GM18519 (cell line): ENCODE measurements around the gene EEF1B2.
"Not testable (repeated sequence)": the region's sequence is repeated elsewhere in the genome, so short reads cannot be mapped to it uniquely, and the experiment has no call there.

Source experiments
- ATAC-seq: cut with Tn5 transposase; IDR thresholded peaks from one replicate; pipeline ENCODE4 v1.9.1; 2021; ENCODE audit warnings: mild to moderate bottlenecking, moderate library complexity; ENCODE audit not compliant: unreplicated experiment, low FRiP score

Gene EEF1B2

DNA sequence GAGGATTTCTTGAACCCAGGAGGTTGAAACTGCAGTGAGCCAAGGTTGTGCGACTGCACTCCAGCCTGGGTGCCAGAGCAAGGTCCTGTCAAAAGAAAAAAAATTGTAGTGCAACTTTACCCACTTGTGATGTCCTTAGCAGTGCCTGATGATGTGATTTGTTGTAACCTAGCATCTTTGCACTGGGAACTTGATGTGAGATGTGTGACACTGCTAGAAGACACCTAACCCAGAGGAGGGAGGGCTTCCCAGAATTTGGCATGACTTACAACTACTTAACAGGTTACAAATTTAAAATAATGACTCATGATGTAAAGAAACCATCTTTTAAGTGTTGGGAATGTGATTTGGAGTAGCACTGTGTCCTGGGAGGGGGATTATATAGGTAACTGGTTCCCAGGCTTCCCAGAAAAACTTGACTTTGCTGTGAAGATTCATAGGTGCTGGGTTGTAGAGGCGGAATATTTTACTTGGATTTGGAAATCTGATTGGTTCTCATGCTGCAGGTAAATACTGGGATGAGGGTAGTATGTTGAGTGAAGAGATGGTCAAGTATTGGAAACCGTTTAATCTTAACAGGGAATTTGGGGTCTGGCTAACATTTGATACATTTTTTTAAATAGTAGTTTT lies 3.7 kb downstream of the EEF1B2 start:
- no peak for ATAC-seq

DNA sequence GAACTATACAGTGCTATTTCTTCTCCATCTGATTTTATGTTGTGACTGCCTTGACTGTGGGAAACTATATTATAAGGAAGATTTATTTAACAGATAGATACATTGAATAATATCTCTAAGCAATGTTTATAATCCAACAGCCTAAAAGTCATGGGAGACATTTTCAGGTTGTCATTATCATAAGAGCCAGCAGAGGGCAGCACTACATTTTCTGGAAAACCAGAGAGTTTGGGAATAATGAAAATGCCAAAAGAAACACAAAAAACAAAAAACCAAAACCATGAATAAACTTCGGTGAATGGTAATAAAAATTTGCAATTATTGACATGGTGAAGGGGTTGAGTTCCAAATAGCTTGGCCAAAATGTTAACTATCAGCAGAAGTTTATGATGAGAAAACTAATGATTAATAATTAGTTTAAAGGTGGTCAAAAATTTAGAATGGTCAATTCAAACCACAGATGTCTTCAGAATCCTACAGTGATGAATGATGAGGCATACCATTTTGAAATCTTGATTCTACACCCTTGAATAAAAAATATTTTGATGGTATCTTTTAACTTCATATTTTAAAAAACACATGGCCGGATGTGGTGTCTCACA lies 4.7 kb downstream of the EEF1B2 start:
- ATAC-seq: no peak

DNA sequence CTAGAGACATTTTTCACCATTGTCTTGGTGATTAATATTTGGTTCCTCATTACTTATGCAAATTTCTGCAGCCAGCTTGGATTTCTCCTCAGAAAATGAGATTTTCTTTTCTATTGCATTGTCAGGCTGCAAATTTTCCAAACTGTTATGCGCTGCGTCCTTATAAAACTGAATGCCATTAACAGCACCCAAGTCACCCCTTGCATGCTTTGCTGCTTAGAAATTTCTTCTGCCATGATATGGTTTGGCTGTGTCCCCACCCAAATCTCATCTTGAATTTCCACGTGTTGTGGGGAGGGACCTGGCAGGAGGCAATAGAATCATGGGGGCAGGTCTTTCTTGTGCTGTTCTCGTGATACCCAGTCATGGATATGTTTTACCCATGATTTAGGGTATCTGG lies 8.5 kb downstream of the EEF1B2 start:
- not testable (repeated sequence) for ATAC-seq

DNA sequence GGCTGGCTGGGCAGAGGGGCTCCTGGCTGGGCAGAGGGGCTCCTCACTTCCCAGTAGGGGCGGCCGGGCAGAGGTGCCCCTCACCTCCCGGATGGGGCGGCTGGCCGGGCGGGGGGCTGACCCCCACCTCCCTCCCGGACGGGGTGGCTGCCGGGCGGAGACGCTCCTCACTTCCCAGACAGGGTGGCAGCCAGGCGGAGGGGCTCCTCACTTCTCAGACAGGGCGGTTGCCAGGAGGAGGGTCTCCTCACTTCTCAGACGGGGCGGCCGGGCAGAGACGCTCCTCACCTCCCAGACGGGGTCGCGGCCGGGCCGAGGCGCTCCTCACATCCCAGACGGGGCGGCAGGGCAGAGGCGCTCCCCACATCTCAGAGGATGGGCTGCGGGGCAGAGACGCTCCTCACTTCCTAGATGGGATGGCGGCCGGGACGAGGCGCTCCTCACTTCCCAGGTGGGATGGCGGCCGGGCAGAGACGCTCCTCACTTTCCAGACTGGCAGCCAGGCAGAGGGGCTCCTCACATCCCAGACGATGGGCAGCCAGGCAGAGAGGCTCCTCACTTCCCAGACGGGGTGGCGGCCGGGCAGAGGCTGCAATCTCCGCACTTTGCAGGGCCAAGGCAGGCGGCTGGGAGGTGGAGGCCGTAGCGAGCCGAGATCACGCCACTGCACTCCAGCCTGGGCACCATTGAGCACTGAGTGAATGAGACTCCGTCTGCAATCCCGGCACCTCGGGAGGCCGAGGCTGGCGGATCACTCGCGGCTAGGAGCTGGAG lies 12.1 kb downstream of the EEF1B2 start:
- ATAC-seq: not testable (repeated sequence)

DNA sequence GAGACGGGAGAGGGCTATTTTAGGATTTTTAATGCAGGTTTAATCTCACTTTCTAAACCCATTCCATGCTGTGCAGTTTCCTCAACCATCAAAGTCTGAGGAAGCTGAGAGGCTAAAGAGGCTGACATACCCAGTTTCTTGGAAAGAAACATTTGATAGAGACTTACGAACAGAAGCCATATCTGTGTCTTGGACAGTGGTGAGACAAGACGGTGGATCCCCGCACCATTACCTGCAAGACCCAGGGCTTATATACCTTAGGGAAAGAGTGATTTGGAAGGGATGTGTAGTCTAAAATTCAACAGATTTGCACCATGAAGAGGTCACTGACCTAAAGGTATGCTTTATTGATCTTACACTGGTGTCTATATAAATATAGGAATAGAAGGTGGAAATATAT lies 13.5 kb downstream of the EEF1B2 start:
- ATAC-seq: no peak

DNA sequence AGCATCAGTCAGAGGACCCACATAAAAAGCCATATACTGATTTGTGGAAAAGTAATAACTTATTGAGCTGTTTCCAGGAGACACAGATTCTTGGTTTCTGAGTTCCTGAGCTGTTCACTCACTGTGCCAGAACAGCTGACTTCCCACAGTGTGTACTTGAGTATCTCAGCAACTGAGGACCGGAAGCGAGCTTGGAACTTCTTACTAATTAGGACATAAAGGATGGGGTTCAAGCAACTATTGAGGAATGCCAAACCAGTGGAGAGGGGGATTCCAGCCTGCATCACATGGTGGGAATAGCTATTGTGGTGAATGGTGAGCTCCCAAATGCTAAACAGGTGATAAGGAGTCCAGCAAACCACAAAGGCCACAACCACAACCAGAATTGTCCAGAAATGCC lies 16.4 kb downstream of the EEF1B2 start:
- ATAC-seq: no peak

DNA sequence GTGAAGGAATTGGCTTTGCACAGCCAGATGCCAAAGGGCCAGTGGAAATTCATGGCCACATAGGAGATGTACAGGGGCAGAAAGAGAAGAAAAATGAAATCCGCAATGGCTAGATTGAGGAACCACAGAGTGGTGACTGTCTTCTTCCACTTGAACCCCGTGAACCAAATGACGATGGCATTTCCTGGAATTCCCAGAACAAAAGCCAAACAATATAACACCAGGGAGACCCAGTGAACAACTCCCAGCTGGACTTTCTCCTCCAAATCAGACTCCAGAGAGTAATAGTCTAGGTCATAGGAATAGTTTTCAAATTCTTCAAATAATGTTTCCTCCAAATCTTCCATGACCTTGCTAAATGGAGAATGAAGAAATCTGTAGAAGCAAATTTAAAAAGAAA lies 17.2 kb downstream of the EEF1B2 start:
- no peak for ATAC-seq

DNA sequence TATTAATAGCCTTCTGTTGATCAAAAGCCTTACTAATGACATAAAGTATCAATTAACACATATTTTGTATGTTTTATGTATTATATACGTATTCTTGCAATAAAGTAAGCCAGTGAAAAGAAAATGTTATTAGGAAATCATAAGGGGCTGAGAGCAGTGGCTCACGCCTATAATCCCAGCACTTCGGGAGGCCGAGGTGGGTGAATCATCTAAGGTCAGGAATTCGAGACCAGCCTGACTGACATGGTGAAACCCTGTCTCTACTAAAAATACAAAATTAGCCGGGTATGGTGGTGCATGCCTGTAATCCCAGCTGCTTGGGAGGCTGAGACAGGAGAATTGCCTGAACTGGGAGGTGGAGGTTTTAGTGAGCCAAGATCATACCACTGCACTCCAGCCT lies 21.8 kb downstream of the EEF1B2 start:
- ATAC-seq: not testable (repeated sequence)

DNA sequence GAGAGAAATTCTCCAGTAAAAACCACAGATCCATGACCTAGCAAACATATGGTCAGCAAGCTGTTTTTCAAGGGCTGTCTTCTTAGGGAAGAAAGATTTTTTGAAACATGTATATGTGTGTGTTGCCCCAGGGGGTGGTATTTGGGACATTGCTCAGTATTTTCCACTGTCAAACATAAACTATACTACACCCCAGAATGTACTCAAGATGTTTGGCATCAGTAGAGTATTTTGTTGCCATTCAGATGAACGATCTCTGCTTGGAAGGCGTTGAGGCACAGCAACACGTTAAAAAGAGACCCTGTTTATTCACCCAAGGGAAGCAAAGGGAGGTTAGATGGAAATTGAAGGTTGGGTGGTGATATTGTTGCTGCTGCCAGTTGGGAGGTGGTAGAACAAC lies 30.0 kb downstream of the EEF1B2 start:
- ATAC-seq: no peak

DNA sequence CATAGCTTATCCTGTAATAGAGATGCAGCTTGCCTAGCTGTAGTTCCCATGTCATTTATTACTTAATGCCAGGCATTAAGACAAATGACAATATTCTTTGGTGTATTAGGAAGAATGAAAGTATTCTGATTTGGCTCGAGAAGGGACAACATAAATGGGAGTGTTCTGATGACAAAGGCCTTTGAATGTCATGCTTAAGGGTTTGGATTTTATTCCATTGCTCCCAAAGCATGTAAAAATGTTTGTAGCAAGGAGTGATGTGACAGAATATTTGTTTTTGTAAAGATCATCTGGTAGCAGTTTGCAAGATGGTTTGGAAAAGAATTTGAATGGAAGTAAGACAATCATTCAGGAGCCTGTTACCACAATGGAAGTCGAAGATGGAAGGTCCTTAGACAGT lies 30.4 kb downstream of the EEF1B2 start:
- no peak for ATAC-seq

DNA sequence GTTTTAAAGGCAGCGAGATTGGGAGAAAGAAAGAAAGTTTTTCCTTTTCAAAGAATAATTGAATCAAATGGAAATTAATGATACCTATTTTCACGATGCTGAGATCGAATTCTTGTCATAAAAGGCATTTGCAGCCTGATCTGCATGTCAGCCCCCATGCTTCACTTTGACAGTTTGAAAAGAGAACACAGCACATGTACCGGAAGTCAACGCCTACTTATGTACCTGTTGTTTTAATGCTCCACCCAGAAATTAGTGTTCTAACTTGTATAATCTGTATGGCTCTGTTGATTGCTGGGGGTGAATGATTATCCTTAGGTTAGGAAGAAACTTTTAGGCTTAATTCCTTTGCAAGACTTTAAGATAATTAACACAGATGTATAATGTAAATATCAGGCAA lies 31.0 kb downstream of the EEF1B2 start:
- no peak for ATAC-seq

DNA sequence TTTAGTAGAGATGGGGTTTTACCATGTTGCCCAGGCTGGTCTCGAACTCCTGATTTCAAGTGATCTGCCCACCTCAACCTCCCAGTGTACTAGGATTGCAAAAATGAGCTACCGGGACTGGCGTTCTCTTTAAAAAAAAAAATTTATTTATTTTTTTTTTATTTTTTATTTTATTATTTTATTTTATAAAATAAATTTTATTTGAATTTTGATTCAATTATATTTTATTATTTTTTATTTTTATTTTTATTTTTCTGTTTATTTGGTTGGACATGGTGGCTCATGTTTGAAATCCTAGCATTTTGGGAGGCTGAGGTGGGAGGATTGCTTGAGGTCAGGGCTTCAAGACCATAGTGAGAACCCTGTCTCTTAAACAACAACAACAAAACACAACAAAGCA lies 32.5 kb downstream of the EEF1B2 start:
- ATAC-seq: no peak

DNA sequence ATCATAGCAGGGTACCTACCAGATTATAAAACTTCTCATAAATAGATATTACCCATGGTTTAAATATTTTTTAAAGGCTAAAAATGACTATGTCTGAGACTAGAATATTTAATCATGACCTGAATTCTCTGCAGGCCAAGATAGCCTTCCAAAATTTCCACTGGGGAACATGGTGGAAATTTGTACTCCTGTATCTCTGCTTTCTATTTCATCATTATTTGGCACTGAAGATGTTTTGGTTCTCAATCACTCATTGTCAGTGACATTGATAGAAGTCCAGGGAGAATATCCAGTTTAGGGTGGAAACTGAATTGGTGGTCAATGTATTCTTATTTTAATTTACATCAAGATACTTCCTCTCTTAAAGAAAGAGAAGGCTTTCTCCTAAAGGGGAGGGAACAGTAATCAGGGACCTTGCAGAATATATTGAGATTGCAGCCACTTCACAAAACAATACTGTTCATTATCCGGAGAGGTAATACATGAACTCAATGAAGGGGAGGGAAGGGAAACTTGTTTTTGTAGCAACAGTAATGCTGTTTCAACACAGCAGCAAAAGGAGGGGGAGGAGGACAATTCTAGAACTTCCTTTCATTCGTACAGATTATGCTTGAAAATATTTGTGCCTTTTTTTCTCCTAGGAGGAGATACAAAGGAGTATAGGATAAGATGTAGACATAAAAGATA lies 34.1 kb downstream of the EEF1B2 start:
- no peak for ATAC-seq

DNA sequence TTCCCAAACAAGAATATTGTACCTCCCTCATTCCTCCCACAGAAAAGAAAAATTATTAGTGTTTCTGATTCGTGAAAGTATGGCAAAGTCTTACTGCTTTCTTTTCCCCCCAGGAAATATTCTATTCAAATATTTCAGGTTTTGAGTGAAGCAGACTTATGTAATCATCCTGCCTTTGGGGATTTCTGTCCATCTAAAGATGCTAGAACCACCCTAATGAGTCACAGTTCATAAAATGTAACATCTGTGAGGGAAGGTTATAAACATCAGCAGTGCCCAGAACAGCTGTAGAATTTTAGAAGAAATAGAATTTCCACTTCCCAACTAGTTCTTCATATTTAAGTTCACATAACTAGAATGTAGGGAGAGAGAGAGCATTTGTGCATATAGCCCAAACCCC lies 39.0 kb downstream of the EEF1B2 start:
- no peak for ATAC-seq

DNA sequence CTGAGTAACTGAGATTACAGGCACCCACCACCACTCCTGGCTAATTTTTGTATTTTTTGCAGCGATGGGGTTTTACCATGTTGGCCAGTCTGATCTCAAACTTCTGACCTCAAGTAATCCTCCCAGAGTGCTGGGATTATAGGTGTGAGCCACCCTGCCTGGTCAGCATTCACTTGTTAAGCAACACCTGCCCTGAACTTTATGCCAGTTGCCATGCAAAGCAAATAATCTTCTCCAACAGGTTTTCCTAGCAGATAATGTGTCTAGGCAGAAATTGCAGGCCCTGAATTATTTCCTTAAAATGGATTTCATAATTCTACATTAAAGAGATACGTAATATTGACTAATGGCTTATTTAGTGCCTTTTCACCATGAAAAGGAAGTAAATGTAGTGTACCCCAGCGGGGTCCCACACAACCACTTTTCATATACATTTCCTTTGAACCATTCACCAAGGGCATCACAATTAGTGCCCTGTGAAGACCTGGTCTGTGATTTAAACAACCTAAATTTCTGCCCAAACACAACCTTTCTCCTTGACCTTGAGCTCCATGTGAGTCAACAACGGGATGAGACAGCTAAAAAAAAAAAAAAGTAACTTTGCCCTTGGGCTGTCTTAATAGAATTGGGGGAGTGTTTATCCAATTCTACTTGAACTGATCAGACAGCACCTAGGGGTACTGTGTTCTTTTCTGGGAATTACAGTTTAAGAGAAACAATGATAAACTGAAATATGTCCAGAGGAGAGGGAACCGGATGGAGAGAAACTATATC lies 41.6 kb downstream of the EEF1B2 start:
- no peak for ATAC-seq

DNA sequence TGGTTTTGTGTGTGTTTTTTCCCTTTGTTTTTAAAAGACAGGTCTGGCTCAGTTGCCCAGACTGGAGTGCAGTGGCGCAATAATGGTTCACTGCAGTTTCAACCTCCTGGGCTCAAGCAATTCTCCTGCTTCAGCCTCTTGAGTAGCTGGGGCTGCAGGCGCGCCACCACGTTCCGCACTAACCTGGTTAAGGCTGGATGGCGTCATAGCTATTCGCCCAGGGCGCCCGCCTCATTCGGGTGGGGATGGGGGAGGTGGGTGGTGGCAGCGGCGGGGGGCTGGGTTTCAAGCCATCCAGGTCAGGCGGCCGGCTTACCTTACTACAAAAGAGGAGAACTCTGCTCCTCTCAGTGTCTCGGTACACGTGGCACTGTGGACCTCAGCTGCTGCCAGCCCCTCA lies 42.8 kb downstream of the EEF1B2 start:
- ATAC-seq: no peak

DNA sequence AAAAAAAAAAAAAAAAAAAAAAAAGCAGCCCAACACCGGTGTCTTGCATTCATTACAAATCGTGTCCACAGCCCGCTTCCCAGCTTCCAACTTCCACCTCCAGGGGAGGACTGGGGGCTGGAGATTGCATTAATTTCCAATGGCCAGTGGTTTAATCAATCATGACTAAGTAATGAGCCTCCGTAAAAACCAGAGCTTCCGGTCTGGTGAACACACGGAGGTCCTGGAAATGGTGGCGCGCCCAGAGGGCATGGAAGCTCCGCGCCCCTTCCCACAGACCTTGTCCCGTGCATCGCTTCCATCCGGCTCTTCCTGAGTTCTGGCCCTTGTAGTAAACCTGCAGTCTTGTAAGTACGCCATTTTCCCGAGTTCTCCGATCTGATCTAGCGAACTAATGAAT lies 43.6 kb downstream of the EEF1B2 start:
- ATAC-seq: no peak

DNA sequence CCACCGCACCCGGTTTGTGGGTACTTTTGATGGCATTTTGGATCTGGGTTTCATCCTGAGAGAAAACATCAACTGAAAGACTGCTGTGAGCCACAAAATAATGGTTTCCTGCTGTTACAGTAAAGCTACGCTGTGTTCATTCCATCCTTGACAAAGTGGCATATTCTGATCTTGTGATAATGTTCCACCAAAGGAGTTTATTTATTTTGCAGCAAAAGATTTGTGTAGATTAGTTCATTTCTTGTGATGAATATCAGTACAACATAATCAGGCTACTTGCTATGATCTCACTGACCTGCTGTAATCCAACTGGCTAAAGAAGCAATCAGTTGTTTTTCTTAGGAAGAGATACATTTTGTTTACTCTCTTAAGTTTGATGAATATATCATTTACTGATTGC lies 45.0 kb downstream of the EEF1B2 start:
- no peak for ATAC-seq

DNA sequence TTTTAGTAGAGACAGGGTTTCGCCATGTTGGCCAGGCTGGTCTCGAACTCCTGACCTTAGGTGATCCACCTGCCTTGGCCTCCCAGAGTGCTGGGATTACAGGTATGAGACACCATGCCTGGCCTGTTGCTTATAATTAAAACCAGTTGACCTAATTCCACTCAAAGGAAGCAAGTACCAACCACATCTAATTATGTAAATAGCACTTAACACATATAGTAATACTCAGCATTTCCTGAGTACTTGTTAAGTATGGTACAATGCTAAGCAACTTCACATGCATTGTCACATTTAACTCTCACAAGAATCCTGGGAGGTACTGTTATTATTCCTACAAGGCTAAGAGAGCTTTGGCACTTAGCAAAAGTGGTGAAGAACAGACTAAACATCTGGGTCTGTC lies 47.6 kb downstream of the EEF1B2 start:
- not testable (repeated sequence) for ATAC-seq

DNA sequence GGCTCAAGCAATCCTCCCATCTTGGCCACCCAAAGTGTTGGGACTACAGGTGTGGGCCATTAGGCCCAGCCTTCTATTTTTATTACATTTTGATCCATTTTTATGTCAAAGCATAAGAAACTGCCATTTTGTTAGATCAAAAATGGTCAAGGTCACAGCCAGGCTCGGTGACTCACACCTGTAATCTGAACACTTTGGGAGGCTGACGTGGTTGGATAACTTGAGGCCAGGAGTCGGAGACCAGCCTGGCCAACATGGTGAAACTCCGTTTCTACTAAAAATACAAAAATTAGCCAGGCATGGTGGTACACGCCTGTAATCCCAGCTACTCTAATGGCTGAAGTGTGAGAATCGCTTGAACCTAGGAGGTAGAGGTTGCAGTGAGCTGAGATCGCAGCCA lies 49.2 kb downstream of the EEF1B2 start:
- no peak for ATAC-seq
